ENCODE measurements around the gene NELFB. TPM values are rescaled to one million over a fixed set of nuclear protein-coding genes. Genes with fewer than 3 reads are reported as not detected.
A peak's percentile ranks its signal among the peaks of the same experiment; 100 is the strongest.

NELFB gene
- total RNA-seq, 1 donor: 47.1 TPM

- peak; percentile 69 for DNase-seq (ENCODE audit: low read depth)
- H3K4me3 ChIP-seq (ENCODE audit: low read depth, low read length): peak overlapping the region; percentile 54
- TF ChIP-seq CTCF (IDR thresholded peaks at IDR 0.05; ENCODE audit: insufficient read depth, low read depth, low read length): no peak
Observed at GRCh38 chr9:137301081-137301947, 46.2 kb downstream of the NELFB start.

- DNase-seq (ENCODE audit: low read depth): peak; percentile 76
- no peak for TF ChIP-seq CTCF (IDR thresholded peaks at IDR 0.05; ENCODE audit: insufficient read depth, low read depth, low read length)
Observed at GRCh38 chr9:137302118-137302448, 47.0 kb downstream of the NELFB start, which contains the start of gene NRARP. NRARP (minus strand) TSS chr9:137302271; CDS start chr9:137301928, 343 bp downstream.

GRCh38 chr9:137302449-137303150 is 47.5 kb downstream of the NELFB start:
- peak; percentile 52 for TF ChIP-seq CTCF (IDR thresholded peaks at IDR 0.05; ENCODE audit: insufficient read depth, low read depth, low read length)
- DNase-seq (ENCODE audit: low read depth): no peak
- H3K4me3 ChIP-seq (ENCODE audit: low read depth, low read length): peak overlapping the region; percentile 48

More at GRCh38 chr9:137302118-137302448, 47.0 kb downstream of the NELFB start, which contains the start of gene NRARP:
- H3K4me3 ChIP-seq (ENCODE audit: low read depth, low read length): peak within 1 kb of the TSS; percentile 54

GRCh38 chr9:137303151-137303892 is 48.2 kb downstream of the NELFB start:
- no peak for TF ChIP-seq CTCF (IDR thresholded peaks at IDR 0.05; ENCODE audit: insufficient read depth, low read depth, low read length)
- no peak overlapping the region for H3K4me3 ChIP-seq (ENCODE audit: low read depth, low read length)
- DNase-seq (ENCODE audit: low read depth): no peak

- no peak for DNase-seq (ENCODE audit: low read depth)
- no peak overlapping the region for H3K4me3 ChIP-seq (ENCODE audit: low read depth, low read length)
- TF ChIP-seq CTCF (IDR thresholded peaks at IDR 0.05; ENCODE audit: insufficient read depth, low read depth, low read length): no peak
Observed at GRCh38 chr9:137303893-137304382, 48.8 kb downstream of the NELFB start.

- TF ChIP-seq CTCF (IDR thresholded peaks at IDR 0.05; ENCODE audit: insufficient read depth, low read depth, low read length): no peak
- no peak for DNase-seq (ENCODE audit: low read depth)
- H3K4me3 ChIP-seq (ENCODE audit: low read depth, low read length): no peak overlapping the region
Observed at GRCh38 chr9:137304383-137305059, 49.4 kb downstream of the NELFB start.
